PFSK-1 (cell line): ENCODE measurements around the gene KIFAP3.

Experiments used
- FOXP2 ChIP-seq: optimal IDR thresholded peaks from 2 replicates; pipeline ENCODE3; 2011; ENCODE audit warnings: borderline replicate concordance, control low read depth, inconsistent platforms; ENCODE audit not compliant: insufficient read depth; ENCODE audit errors: extremely low read length, extremely low read depth
- POLR2AphosphoS5 ChIP-seq: IDR thresholded peaks from 2 replicates; pipeline ENCODE4 v1.6.1; 2012; ENCODE audit warnings: low read depth, mild to moderate bottlenecking, control low read depth, low read length, moderate library complexity
- SIN3A ChIP-seq: IDR thresholded peaks from 2 replicates; pipeline ENCODE4 v1.6.1; 2012; ENCODE audit warnings: mild to moderate bottlenecking, low read length, moderate library complexity, borderline replicate concordance; ENCODE audit not compliant: insufficient read depth
- TAF1 ChIP-seq: IDR thresholded peaks from 2 replicates; pipeline ENCODE4 v1.6.1; 2012; ENCODE audit warnings: low read length, control low read depth, borderline replicate concordance; ENCODE audit not compliant: insufficient read depth
- TF ChIP-seq, protein P1 (sequence below), 2 experiments: IDR thresholded peaks; 2 replicates each; pipeline versions ENCODE4 v1.6.1 to v1.8.0; 2011 to 2012; ENCODE audit warnings: low read depth in 2 of 2, low read length in 2 of 2, control low read depth in 1 of 2, inconsistent platforms in 1 of 2, mild to moderate bottlenecking in 1 of 2, moderate library complexity in 1 of 2; ENCODE audit not compliant: insufficient read depth in 1 of 2

KIFAP3 gene

DNA sequence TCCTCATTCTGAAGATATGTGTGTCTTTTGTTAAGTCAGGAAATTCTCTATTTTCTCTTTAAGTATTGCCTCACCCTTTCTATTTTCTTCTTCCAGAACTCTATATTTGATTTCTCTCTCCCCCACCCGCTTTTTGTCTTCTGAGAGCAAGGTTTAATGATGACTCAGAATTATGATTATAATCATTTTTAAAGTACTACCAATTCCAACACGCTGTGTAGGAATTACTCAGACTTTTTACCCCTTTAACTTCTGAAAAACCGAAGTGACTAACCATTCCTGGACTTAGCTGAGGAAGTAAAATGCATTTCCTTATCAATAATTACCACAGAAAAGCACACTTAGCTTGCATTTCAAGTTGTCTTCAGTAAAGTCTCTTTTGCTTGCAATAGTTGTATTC is 160.0 kb downstream of the KIFAP3 start:
- TF ChIP-seq POLR2AphosphoS5, result no peak

- no peak for TF ChIP-seq POLR2AphosphoS5
Observed at GRCh38 chr1:169909499-169909898, 165.0 kb downstream of the KIFAP3 start.

- TF ChIP-seq, protein P1, sequence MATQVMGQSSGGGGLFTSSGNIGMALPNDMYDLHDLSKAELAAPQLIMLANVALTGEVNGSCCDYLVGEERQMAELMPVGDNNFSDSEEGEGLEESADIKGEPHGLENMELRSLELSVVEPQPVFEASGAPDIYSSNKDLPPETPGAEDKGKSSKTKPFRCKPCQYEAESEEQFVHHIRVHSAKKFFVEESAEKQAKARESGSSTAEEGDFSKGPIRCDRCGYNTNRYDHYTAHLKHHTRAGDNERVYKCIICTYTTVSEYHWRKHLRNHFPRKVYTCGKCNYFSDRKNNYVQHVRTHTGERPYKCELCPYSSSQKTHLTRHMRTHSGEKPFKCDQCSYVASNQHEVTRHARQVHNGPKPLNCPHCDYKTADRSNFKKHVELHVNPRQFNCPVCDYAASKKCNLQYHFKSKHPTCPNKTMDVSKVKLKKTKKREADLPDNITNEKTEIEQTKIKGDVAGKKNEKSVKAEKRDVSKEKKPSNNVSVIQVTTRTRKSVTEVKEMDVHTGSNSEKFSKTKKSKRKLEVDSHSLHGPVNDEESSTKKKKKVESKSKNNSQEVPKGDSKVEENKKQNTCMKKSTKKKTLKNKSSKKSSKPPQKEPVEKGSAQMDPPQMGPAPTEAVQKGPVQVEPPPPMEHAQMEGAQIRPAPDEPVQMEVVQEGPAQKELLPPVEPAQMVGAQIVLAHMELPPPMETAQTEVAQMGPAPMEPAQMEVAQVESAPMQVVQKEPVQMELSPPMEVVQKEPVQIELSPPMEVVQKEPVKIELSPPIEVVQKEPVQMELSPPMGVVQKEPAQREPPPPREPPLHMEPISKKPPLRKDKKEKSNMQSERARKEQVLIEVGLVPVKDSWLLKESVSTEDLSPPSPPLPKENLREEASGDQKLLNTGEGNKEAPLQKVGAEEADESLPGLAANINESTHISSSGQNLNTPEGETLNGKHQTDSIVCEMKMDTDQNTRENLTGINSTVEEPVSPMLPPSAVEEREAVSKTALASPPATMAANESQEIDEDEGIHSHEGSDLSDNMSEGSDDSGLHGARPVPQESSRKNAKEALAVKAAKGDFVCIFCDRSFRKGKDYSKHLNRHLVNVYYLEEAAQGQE (IDR thresholded peaks at IDR 0.05; ENCODE audit: insufficient read depth in 1 of 2, low read depth in 2 of 2, low read length in 2 of 2), result no peak
- TF ChIP-seq TAF1 (no peak), SIN3A (no peak), FOXP2 (no peak), POLR2AphosphoS5 (no peak)
Observed at GRCh38 chr1:169906938-169907337, 167.6 kb downstream of the KIFAP3 start.

- TF ChIP-seq TAF1 (no peak), SIN3A (no peak), FOXP2 (no peak), POLR2AphosphoS5 (no peak)
- TF ChIP-seq, protein P1 (IDR thresholded peaks at IDR 0.05; ENCODE audit: insufficient read depth in 1 of 2, low read depth in 2 of 2, low read length in 2 of 2), result no peak
Observed at GRCh38 chr1:169904834-169905233, 169.7 kb downstream of the KIFAP3 start.

DNA sequence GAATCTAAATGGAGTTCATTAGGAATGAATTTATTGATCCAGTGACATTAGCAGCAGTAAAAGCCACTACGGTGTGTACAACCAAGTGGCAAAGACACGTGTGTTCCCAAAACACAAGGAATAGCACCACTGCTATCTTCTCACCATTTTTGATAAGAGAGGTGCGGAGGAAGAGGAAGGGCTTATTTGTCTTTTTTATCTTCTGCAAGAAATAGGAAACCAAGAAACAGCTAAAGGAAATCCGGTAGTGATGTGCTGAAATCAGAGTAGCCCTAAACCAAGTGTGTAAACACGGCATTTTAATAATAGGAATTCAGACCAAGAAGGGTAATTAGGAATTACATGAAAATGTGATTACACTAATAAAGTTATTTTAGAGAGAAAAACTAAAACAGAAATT is 171.7 kb downstream of the KIFAP3 start:
- TF ChIP-seq TAF1 (no peak), FOXP2 (no peak), SIN3A (no peak), POLR2AphosphoS5 (no peak)
- TF ChIP-seq, protein P1 (IDR thresholded peaks at IDR 0.05; ENCODE audit: insufficient read depth in 1 of 2, low read depth in 2 of 2, low read length in 2 of 2), result no peak

DNA sequence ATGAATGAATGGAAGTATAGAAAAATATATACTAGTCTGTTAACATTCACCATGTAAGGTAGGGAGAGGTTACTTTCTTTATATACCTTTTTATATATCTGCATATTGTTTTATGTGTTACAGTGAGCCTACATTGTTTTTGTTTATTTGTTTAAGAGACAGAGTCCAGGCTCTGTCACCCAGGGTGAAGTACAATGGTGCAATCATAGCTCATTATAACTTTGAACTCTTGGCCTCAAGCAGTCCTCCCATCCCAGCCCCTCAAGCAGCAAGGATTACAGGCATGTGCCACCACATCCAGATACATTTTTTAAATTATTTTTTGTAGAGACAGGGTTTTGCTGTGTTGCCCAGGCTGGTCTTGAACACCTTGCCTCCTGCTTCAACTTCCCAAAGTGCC is 173.4 kb downstream of the KIFAP3 start:
- TF ChIP-seq SIN3A (no peak), FOXP2 (no peak), POLR2AphosphoS5 (no peak), TAF1 (no peak)
- TF ChIP-seq, protein P1 (IDR thresholded peaks at IDR 0.05; ENCODE audit: insufficient read depth in 1 of 2, low read depth in 2 of 2, low read length in 2 of 2), result no peak
